ENCODE data around the gene RUBCN.

Gene RUBCN

GRCh38 chr3:197736491-197737318 is at the start of gene RUBCN:
TSS of gene RUBCN (minus strand) at chr3:197736904. CDS start at chr3:197736719, 185 bp downstream.
- DNase-seq = peak; percentile 93 to 94
- no peak for TF ChIP-seq GATA1 (IDR thresholded peaks at IDR 0.05; ENCODE audit: low read depth, low read length)
- peak; percentile 51 for TF ChIP-seq POLR2A (IDR thresholded peaks at IDR 0.05; ENCODE audit: low read length)

DNA sequence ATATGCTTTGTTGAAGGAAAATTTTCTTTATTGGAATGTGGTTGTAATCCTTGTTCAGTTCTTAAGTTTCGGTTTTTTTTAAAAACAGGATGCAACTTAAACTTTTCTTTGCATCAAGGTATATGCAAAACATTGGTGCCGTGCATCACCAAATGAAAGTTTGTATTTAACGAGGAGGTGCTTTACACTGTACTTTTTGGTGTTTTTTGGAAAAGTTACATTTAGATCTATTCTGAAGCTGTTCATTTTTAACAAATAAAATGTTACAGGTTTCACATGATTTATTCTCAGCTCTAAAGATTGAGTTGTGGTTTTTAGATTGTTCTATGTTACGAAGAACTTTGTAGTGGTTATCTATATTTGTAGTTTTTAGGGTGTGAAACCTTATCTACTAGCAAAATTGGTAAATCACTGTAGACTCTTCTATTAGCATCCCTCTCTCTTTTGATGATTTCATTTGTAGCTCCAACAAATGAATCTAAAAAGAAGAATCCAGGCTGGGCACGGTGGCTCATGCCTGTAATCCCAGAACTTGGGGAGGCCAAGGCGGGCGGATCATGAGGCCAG is 47.4 kb upstream of the RUBCN start:
- TF ChIP-seq GATA1 (IDR thresholded peaks at IDR 0.05; ENCODE audit: low read depth, low read length) (no peak), POLR2A (IDR thresholded peaks at IDR 0.05; ENCODE audit: low read length) (no peak)
- no peak for DNase-seq

GRCh38 chr3:197782230-197782629 is 45.5 kb upstream of the RUBCN start:
- TF ChIP-seq GATA1 (IDR thresholded peaks at IDR 0.05; ENCODE audit: low read depth, low read length) = no peak
- TF ChIP-seq POLR2A (IDR thresholded peaks at IDR 0.05; ENCODE audit: low read length) = no peak
- no peak for DNase-seq

DNA sequence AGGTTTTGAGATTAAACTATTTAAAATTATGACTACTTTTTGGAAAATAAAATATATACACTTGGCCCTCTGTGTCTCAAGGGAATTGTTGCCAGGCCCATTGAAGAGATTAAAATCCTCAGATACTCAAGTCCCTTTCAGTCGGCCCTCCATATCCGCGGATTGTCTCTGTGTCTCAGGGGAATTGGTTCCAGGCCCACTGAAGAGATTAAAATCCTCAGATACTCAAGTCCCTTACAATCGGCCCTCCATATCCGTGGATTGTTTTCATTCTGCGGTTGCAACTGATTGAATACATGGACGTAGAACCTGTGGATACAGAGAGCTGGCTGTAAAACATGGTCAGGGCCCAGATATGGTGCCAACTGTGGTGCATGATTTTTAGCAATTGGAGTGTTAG is 38.6 kb upstream of the RUBCN start:
- TF ChIP-seq GATA1 (IDR thresholded peaks at IDR 0.05; ENCODE audit: low read depth, low read length) = no peak
- no peak for TF ChIP-seq POLR2A (IDR thresholded peaks at IDR 0.05; ENCODE audit: low read length)
- DNase-seq = no peak

- TF ChIP-seq GATA1 (IDR thresholded peaks at IDR 0.05; ENCODE audit: low read depth, low read length) (no peak), POLR2A (IDR thresholded peaks at IDR 0.05; ENCODE audit: low read length) (no peak)
- no peak for DNase-seq
Observed at GRCh38 chr3:197761784-197762183, 25.1 kb upstream of the RUBCN start.

- DNase-seq = no peak
- TF ChIP-seq GATA1 (IDR thresholded peaks at IDR 0.05; ENCODE audit: low read depth, low read length) (no peak), POLR2A (IDR thresholded peaks at IDR 0.05; ENCODE audit: low read length) (no peak)
Observed at GRCh38 chr3:197758512-197758911, 21.8 kb upstream of the RUBCN start.

- no peak for DNase-seq
- no peak for TF ChIP-seq POLR2A (IDR thresholded peaks at IDR 0.05; ENCODE audit: low read length)
- TF ChIP-seq GATA1 (IDR thresholded peaks at IDR 0.05; ENCODE audit: low read depth, low read length) = no peak
Observed at GRCh38 chr3:197756704-197757103, 20.0 kb upstream of the RUBCN start.

DNA sequence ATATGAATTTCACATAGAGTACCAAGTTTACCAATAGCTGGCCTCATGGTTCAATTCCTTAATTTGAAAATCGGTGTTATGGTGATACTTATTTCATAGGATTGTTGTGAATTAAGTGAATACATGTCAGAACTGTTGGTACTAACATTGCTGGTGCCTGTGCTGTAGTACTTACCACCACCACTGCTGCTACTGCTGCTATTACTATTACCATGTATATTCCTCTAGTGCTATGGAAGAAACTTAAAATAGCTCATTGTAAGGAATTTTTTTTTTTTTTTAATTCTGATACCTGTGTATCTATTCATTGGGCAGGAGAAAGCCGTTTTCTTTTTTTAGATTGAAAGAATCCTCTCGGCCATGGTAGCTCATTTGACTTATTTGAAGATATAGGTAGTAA is 16.6 kb upstream of the RUBCN start:
- no peak for DNase-seq
- no peak for TF ChIP-seq GATA1 (IDR thresholded peaks at IDR 0.05; ENCODE audit: low read depth, low read length)
- TF ChIP-seq POLR2A (IDR thresholded peaks at IDR 0.05; ENCODE audit: low read length) = no peak

GRCh38 chr3:197752107-197752506 is 15.4 kb upstream of the RUBCN start:
- DNase-seq = no peak
- no peak for TF ChIP-seq GATA1 (IDR thresholded peaks at IDR 0.05; ENCODE audit: low read depth, low read length)
- no peak for TF ChIP-seq POLR2A (IDR thresholded peaks at IDR 0.05; ENCODE audit: low read length)

DNA sequence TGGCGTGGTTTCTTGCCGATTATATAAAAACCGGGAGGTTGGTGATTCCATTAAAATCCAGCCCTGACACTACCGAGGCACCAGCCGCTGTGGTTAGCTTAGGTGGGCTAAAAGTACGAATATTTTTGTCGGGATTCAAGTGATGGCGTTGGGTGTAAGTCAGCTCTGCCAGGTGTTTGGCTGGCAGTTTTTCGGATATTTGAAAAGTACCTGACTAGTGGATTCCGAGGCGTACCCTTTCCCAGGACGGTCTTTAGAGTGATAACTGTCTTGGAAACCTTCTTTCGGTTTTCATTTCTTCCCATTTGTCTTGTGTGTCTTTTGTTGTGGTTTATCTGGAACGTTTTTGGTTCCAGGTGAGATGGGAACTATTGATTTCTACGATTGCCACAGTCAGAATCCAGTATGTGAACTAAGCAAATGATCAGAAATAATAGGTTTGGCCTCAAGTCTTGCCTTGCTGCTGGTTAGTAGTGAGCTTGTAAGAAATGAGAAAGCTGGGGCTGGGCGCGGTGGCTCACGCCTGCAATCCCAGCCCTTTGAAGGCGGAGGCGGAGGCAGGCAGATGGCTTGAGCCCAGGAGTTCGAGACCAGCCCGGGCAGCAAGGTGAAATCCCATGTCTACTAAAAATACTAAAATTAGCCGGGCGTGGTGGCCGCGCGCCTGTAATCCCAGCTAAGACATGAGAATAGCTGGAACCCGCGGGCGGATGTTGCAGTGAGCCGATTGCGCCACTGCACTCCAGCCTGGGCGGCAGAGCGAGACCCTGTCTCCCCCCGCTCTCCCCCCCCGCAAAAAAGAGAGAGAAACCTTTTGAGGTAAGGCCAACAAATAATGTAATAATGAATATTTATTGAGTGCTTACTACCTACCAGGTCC is 14.4 kb upstream of the RUBCN start:
- peak; percentile 40 to 60 for DNase-seq
- no peak for TF ChIP-seq POLR2A (IDR thresholded peaks at IDR 0.05; ENCODE audit: low read length)
- TF ChIP-seq GATA1 (IDR thresholded peaks at IDR 0.05; ENCODE audit: low read depth, low read length) = no peak

GRCh38 chr3:197750396-197750831 is 13.7 kb upstream of the RUBCN start:
- peak; percentile 57 to 72 for DNase-seq
- TF ChIP-seq GATA1 (IDR thresholded peaks at IDR 0.05; ENCODE audit: low read depth, low read length) (no peak), POLR2A (IDR thresholded peaks at IDR 0.05; ENCODE audit: low read length) (no peak)

DNA sequence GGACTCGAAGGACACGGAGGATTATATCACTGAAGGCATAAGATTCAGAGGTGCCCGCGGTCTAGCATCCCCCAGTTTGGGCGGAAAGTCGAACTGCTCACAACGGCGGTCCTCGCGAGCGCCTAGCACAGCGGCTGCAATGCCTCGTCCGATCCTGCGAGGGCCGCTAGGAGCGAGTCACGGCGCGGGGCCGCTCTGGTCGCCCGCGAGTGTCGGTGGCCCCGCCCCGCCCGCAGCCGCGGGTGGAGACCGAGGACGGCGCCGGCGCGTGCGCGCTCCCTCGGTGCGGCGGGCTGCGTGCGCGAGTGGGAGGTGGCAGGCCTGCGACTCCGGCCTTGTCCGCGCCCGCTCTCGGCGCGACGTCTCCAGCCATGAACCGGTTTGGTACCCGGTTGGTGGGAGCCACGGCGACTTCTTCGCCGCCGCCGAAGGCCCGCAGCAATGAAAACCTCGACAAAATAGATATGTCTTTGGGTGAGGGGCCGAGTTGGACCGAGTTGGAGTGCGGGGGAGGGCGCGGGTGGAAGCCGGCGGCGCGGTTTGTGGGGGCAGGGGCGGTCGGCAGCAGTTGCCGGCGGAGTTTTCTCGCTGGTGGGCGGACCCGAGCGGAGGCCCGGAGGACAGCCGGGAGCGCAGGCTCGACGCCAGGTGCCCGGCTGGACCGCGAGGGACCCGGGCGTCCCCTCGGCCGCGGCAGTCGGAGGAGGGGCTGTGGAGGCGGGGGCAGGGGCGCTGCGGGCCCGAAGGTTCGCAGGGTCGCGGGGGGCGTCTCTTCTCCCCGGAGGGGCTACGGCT is 13.1 kb upstream of the RUBCN start, which contains the start of gene FYTTD1:
Gene FYTTD1, plus strand, starts transcription at position 283 of the 795 bp plus-strand sequence. Its CDS starts 89 bp downstream, at position 372.
- DNase-seq = peak; percentile 83 to 92
- TF ChIP-seq GATA1 (IDR thresholded peaks at IDR 0.05; ENCODE audit: low read depth, low read length) (no peak), POLR2A (IDR thresholded peaks at IDR 0.05; ENCODE audit: low read length) (peak; percentile 59)

DNA sequence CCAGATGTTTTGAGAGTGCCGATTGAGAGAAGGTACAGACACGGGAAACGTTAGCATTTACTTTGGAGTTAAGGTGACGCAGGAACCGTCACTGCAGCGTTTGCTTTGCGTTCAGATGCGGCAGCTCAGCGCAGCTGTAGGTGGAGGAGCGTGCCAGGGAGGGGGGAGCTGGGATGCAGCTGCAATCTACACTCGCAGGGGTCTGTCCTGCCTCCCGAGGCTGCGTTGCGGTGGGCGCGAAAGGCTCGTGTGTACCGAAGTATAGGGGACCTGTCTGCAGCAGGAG is 12.6 kb upstream of the RUBCN start:
- TF ChIP-seq GATA1 (IDR thresholded peaks at IDR 0.05; ENCODE audit: low read depth, low read length) = no peak
- no peak for TF ChIP-seq POLR2A (IDR thresholded peaks at IDR 0.05; ENCODE audit: low read length)
- no peak for DNase-seq
